Coronary artery (tissue), 2 donors: ENCODE results near the gene GSPT1.
"Not testable (repeated sequence)": the region's sequence is repeated elsewhere in the genome, so short reads cannot be mapped to it uniquely, and the experiment has no call there.

Source experiments
- DNase-seq: peaks from one replicate; pipeline ENCODE4 v3.0.0-alpha.2; 2017; ENCODE audit warnings: low spot score
- H3K27ac ChIP-seq, 2 donors: fragments of 200-600 bp; sonication (generic); one replicate each; pipeline ENCODE4 v1.5.1; 2016 to 2019
- H3K4me3 ChIP-seq: fragments of 200-600 bp; sonication (generic); 2 replicates; pipeline ENCODE4 v1.5.1; 2016; ENCODE audit warnings: mild to moderate bottlenecking, moderate library complexity
- CTCF ChIP-seq: fragments of 200-600 bp; sonication (generic); IDR thresholded peaks from one replicate; pipeline ENCODE4 v1.5.1; 2019; ENCODE audit warnings: antibody characterized with exemption

Gene GSPT1

GRCh38 chr16:11955713-11956123 is 40.0 kb upstream of the GSPT1 start:
- DNase-seq: no peak
- TF ChIP-seq CTCF: no peak
- no peak overlapping the region for H3K27ac ChIP-seq
- H3K4me3 ChIP-seq: no peak overlapping the region

GRCh38 chr16:11953576-11953975 is 37.8 kb upstream of the GSPT1 start:
- not testable (repeated sequence) for H3K27ac ChIP-seq, DNase-seq, H3K4me3 ChIP-seq

GRCh38 chr16:11950388-11950787 is 34.6 kb upstream of the GSPT1 start:
- no peak for DNase-seq
- Histone ChIP-seq H3K4me3 (no peak overlapping the region), H3K27ac (no peak overlapping the region)
- TF ChIP-seq CTCF: no peak

GRCh38 chr16:11949527-11949926 is 33.8 kb upstream of the GSPT1 start:
- no peak for DNase-seq
- Histone ChIP-seq H3K4me3 (no peak overlapping the region), H3K27ac (no peak overlapping the region)
- no peak for TF ChIP-seq CTCF

GRCh38 chr16:11948819-11949218 is 33.1 kb upstream of the GSPT1 start:
- DNase-seq: no peak
- no peak for TF ChIP-seq CTCF
- Histone ChIP-seq H3K4me3 (no peak overlapping the region), H3K27ac (no peak overlapping the region)

GRCh38 chr16:11946433-11946832 is 30.7 kb upstream of the GSPT1 start:
- H3K27ac ChIP-seq: no peak overlapping the region
- DNase-seq: no peak
- TF ChIP-seq CTCF: no peak
- H3K4me3 ChIP-seq: no peak overlapping the region

- not testable (repeated sequence) for H3K4me3 ChIP-seq, H3K27ac ChIP-seq, DNase-seq
Observed at GRCh38 chr16:11941945-11942344, 26.2 kb upstream of the GSPT1 start, which contains the start of gene NPIPB2. Gene NPIPB2 (minus strand): TSS chr16:11942045. CDS start chr16:11942045, 0 bp downstream.

GRCh38 chr16:11927350-11927749 is 11.6 kb upstream of the GSPT1 start:
- H3K27ac ChIP-seq, H3K4me3 ChIP-seq, DNase-seq: not testable (repeated sequence)

GRCh38 chr16:11924046-11924445 is 8.3 kb upstream of the GSPT1 start:
- H3K27ac ChIP-seq, H3K4me3 ChIP-seq, DNase-seq: not testable (repeated sequence)
